Transverse colon (tissue), 4 donors: Measurements from ENCODE around the gene IPO11.

Experiments used
- CTCF ChIP-seq, 5 experiments: fragments of 200-600 bp in 3 of 5; fragments of 450-650 bp in 2 of 5; sonication (generic) in 3 of 5; IDR thresholded peaks; 1 replicate in 2 of 5; 2 replicates in 3 of 5; pipeline ENCODE4 v1.5.1; 2016 to 2017; ENCODE audit warnings: antibody characterized with exemption in 5 of 5, inconsistent platforms in 3 of 5, mild to moderate bottlenecking in 2 of 5, moderate library complexity in 1 of 5
- POLR2A ChIP-seq: fragments of 450-650 bp; IDR thresholded peaks from one replicate; pipeline ENCODE4 v1.6.1; 2016; ENCODE audit warnings: antibody characterized with exemption, mild to moderate bottlenecking, moderate library complexity
- POLR2AphosphoS5 ChIP-seq, 3 donors: sonication (generic); formaldehyde crosslinking; IDR thresholded peaks; one replicate each; pipeline ENCODE4 v1.6.1; 2016; ENCODE audit warnings: antibody characterized with exemption in 3 of 3

- TF ChIP-seq POLR2AphosphoS5 (IDR thresholded peaks at IDR 0.05) (no peak), CTCF (IDR thresholded peaks at IDR 0.05) (no peak), POLR2A (no peak)
These were observed 62.5 kb downstream of the IPO11 start for GRCh38 chr5:62475072-62475471.
